Mesenchymal stem cell (in vitro differentiated cells and primary cell): Measurements from ENCODE around the gene KCNT1.

Experiments used
- DNase-seq: peaks from one replicate; pipeline ENCODE4 v3.0.0-alpha.2; 2013
- H2AFZ ChIP-seq: one replicate; pipeline ENCODE4 v1.6.1; 2013; ENCODE audit warnings: low read depth, mild to moderate bottlenecking, control low read depth, inconsistent platforms, low read length, moderate library complexity
- H2AK5ac ChIP-seq: 2 replicates; pipeline ENCODE4 v1.6.1; 2013; ENCODE audit warnings: low read length, moderate library complexity, mild to moderate bottlenecking, inconsistent platforms; ENCODE audit not compliant: severe bottlenecking
- H2BK120ac ChIP-seq: one replicate; pipeline ENCODE4 v1.6.1; 2013; ENCODE audit warnings: low read depth, mild to moderate bottlenecking, inconsistent platforms, low read length, moderate library complexity
- H2BK12ac ChIP-seq, 2 experiments: one replicate each; pipeline ENCODE4 v1.6.1; 2013; ENCODE audit warnings: inconsistent platforms in 2 of 2, low read length in 2 of 2, mild to moderate bottlenecking in 2 of 2, moderate library complexity in 2 of 2, control low read depth in 1 of 2
- H2BK15ac ChIP-seq: one replicate; pipeline ENCODE4 v1.6.1; 2013; ENCODE audit warnings: mild to moderate bottlenecking, low read depth, inconsistent platforms; ENCODE audit not compliant: poor library complexity, severe bottlenecking
- H2BK5ac ChIP-seq: 2 replicates; pipeline ENCODE4 v1.6.1; 2013; ENCODE audit warnings: low read depth, mild to moderate bottlenecking, low read length, control low read depth, inconsistent platforms; ENCODE audit not compliant: poor library complexity, severe bottlenecking
- H3K14ac ChIP-seq, 2 experiments: one replicate each; pipeline ENCODE4 v1.6.1; 2013; ENCODE audit warnings: inconsistent platforms in 2 of 2, low read length in 2 of 2, control low read depth in 1 of 2, mild to moderate bottlenecking in 1 of 2, moderate library complexity in 1 of 2
- H3K18ac ChIP-seq, 2 experiments: one replicate each; pipeline ENCODE4 v1.6.1; 2013; ENCODE audit warnings: inconsistent platforms in 2 of 2, low read length in 2 of 2, control low read depth in 1 of 2, low read depth in 1 of 2, mild to moderate bottlenecking in 1 of 2
- H3K23ac ChIP-seq, 2 experiments: one replicate each; pipeline ENCODE4 v1.6.1; 2013; ENCODE audit warnings: inconsistent platforms in 2 of 2, low read length in 2 of 2, mild to moderate bottlenecking in 2 of 2, moderate library complexity in 2 of 2, control low read depth in 1 of 2
- H3K27ac ChIP-seq: 2 replicates; pipeline ENCODE4 v1.5.1; 2013; ENCODE audit warnings: mild to moderate bottlenecking, moderate library complexity, low read length, control low read depth, inconsistent platforms; ENCODE audit not compliant: poor library complexity, severe bottlenecking
- H3K27me3 ChIP-seq, 2 experiments: 2 replicates each; pipeline versions ENCODE4 v1.6.1 to v1.7.0; 2013; ENCODE audit warnings: low read length in 2 of 2, mild to moderate bottlenecking in 2 of 2, moderate library complexity in 2 of 2, control low read depth in 1 of 2, inconsistent platforms in 1 of 2; ENCODE audit not compliant: control insufficient read depth in 1 of 2, insufficient read depth in 1 of 2
- H3K36me3 ChIP-seq, 2 experiments: 2 replicates each; pipeline versions ENCODE4 v1.6.1 to v1.7.0; 2013; ENCODE audit warnings: low read length in 2 of 2, control low read depth in 1 of 2, inconsistent platforms in 1 of 2, low read depth in 1 of 2, mild to moderate bottlenecking in 1 of 2; ENCODE audit not compliant: insufficient read depth in 2 of 2, control insufficient read depth in 1 of 2
- H3K4ac ChIP-seq, 2 experiments: one replicate each; pipeline ENCODE4 v1.6.1; 2013; ENCODE audit warnings: inconsistent platforms in 2 of 2, low read length in 2 of 2, mild to moderate bottlenecking in 2 of 2, moderate library complexity in 2 of 2, control low read depth in 1 of 2, low read depth in 1 of 2
- H3K4me1 ChIP-seq: 2 replicates; pipeline ENCODE4 v1.6.1; 2013; ENCODE audit warnings: low read depth, low read length, control low read depth; ENCODE audit not compliant: control insufficient read depth, insufficient read depth
- H3K4me2 ChIP-seq: 2 replicates; pipeline ENCODE4 v1.6.1; 2013; ENCODE audit warnings: low read length, mild to moderate bottlenecking, inconsistent platforms; ENCODE audit not compliant: poor library complexity, severe bottlenecking
- H3K4me3 ChIP-seq, 2 experiments: 2 replicates each; pipeline versions ENCODE4 v1.5.1 to v1.7.0; 2013; ENCODE audit warnings: low read length in 2 of 2, mild to moderate bottlenecking in 2 of 2, control low read depth in 1 of 2, low read depth in 1 of 2; ENCODE audit not compliant: insufficient read depth in 1 of 2
- H3K79me1 ChIP-seq: replicated peaks from 2 replicates; pipeline ENCODE4 v1.6.1; 2013; ENCODE audit warnings: mild to moderate bottlenecking, control low read depth, low read length, inconsistent platforms; ENCODE audit not compliant: poor library complexity, severe bottlenecking
- H3K9ac ChIP-seq: 2 replicates; pipeline ENCODE4 v1.7.0; 2013; ENCODE audit warnings: mild to moderate bottlenecking, low read length, moderate library complexity
- H3K9me3 ChIP-seq: 2 replicates; pipeline ENCODE4 v1.7.0; 2013; ENCODE audit warnings: mild to moderate bottlenecking, low read length; ENCODE audit not compliant: control insufficient read depth
- H4K8ac ChIP-seq: one replicate; pipeline ENCODE4 v1.6.1; 2013; ENCODE audit warnings: inconsistent platforms, mild to moderate bottlenecking, low read length, moderate library complexity
- H4K91ac ChIP-seq: one replicate; pipeline ENCODE4 v1.6.1; 2013; ENCODE audit warnings: mild to moderate bottlenecking, low read length, inconsistent platforms
- WGBS: methylation state at CpG from one replicate; pipeline ENCODE4 v1.1.7; 2013; ENCODE audit warnings: mixed read lengths; 5-methylcytosine and 5-hydroxymethylcytosine counted together

Gene KCNT1

GRCh38 chr9:135805422-135806022 lies 103.5 kb downstream of the KCNT1 start:
- Histone ChIP-seq H3K79me1 (peaks cover 4% of the 10 kb centered on the region), H3K27me3 (peaks cover 0 to 15% of the 10 kb centered on the region in 2 experiments), H2BK12ac (peak overlapping the region in 1 of 2 experiments; percentile 37), H2BK5ac (peak overlapping the region; percentile 53), H3K14ac (no peak overlapping the region), H4K8ac (peak overlapping the region; percentile 32), H2AFZ (no peak overlapping the region), H3K9ac (no peak overlapping the region), H3K4me2 (peak overlapping the region; percentile 24), H3K4ac (no peak overlapping the region), H3K4me1 (peaks cover 17% of the 10 kb centered on the region), H2BK15ac (no peak overlapping the region), H2AK5ac (peak overlapping the region; percentile 68), H3K36me3 (peaks cover 10 to 22% of the 10 kb centered on the region in 2 experiments), H4K91ac (no peak overlapping the region), H3K4me3 (no peak overlapping the region), H2BK120ac (no peak overlapping the region), H3K23ac (no peak overlapping the region), H3K9me3 (no peaks in the 10 kb centered on the region), H3K27ac (no peak overlapping the region), H3K18ac (no peak overlapping the region)
- 96% methylated on average over 22 of the region's 22 CpGs for WGBS
- no peak for DNase-seq

DNA sequence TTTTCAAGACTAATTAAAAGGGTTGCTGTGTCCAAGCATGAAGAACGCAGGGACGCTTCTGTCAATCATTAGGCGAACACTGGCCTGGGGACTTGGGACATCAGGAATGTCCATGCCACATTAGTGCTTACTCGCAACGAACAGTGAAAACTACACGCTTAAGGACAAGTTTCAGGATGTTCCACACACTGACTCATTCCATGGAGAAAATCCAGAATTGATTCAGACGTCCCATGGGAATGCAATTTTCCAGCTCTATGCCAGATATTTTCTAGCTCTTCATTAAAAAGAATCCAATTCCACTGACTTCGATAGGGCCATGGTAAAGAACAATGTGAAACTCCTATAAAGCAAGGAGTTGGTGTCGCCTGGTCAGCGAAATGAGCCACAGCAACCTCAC lies 107.2 kb downstream of the KCNT1 start:
- Histone ChIP-seq H3K4me3 (no peak overlapping the region), H3K27ac (no peak overlapping the region), H4K91ac (no peak overlapping the region), H3K4me1 (peaks cover 15% of the 10 kb centered on the region), H2BK120ac (no peak overlapping the region), H2AK5ac (no peak overlapping the region), H3K9me3 (no peaks in the 10 kb centered on the region), H2AFZ (no peak overlapping the region), H3K79me1 (peaks cover 15% of the 10 kb centered on the region), H3K27me3 (no peaks in the 10 kb centered on the region), H3K9ac (no peak overlapping the region), H3K4ac (no peak overlapping the region), H3K4me2 (no peak overlapping the region), H3K23ac (no peak overlapping the region), H4K8ac (no peak overlapping the region), H2BK15ac (no peak overlapping the region), H2BK5ac (no peak overlapping the region), H3K18ac (no peak overlapping the region), H3K36me3 (peaks cover 41 to 50% of the 10 kb centered on the region in 2 experiments), H2BK12ac (no peak overlapping the region), H3K14ac (no peak overlapping the region)
- DNase-seq, result peak; percentile 24
- WGBS, result 92% methylated on average over 10 of the region's 10 CpGs

GRCh38 chr9:135810806-135811575 lies 109.0 kb downstream of the KCNT1 start:
- WGBS, result 94% methylated on average over 23 of the region's 23 CpGs
- Histone ChIP-seq H2BK5ac (no peak overlapping the region), H3K4me2 (no peak overlapping the region), H3K9me3 (no peaks in the 10 kb centered on the region), H3K36me3 (peaks cover 56 to 59% of the 10 kb centered on the region in 2 experiments), H3K23ac (no peak overlapping the region), H3K4me1 (no peaks in the 10 kb centered on the region), H3K79me1 (peaks cover 21% of the 10 kb centered on the region), H3K9ac (no peak overlapping the region), H3K18ac (no peak overlapping the region), H3K4me3 (no peak overlapping the region), H2AFZ (no peak overlapping the region), H4K8ac (no peak overlapping the region), H3K14ac (no peak overlapping the region), H3K27ac (no peak overlapping the region), H2BK120ac (no peak overlapping the region), H3K27me3 (no peaks in the 10 kb centered on the region), H4K91ac (no peak overlapping the region), H2AK5ac (no peak overlapping the region), H2BK15ac (no peak overlapping the region), H3K4ac (no peak overlapping the region), H2BK12ac (no peak overlapping the region)
- DNase-seq, result no peak

DNA sequence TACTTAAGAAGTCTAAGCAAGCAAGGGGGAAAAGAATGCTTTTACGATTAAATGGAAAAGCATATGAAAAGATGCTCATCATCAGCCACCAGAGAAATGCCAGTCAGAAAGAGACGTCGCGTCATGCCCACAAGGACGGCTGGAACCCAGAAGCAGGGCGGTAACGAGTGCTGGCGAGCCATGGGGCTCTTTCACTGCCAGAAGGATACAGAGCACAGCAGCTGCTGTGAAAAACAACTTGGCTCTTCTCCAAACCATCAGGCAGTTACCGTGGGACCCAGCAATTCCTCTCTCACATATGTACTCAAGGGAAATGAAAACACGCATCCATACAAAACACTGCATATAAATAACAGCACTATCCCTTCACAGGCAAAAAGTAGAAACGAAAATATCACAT lies 109.8 kb downstream of the KCNT1 start:
- H3K4ac ChIP-seq, result no peak overlapping the region
- H3K9ac ChIP-seq, result no peak overlapping the region
- no peaks in the 10 kb centered on the region for H3K27me3 ChIP-seq
- no peak overlapping the region for H2AFZ ChIP-seq
- no peak overlapping the region for H2BK15ac ChIP-seq
- H2BK12ac ChIP-seq, result no peak overlapping the region
- DNase-seq, result no peak
- H2AK5ac ChIP-seq, result no peak overlapping the region
- no peak overlapping the region for H3K23ac ChIP-seq
- H3K4me1 ChIP-seq, result peaks cover 2% of the 10 kb centered on the region
- H3K27ac ChIP-seq, result no peak overlapping the region
- H3K4me3 ChIP-seq, result no peak overlapping the region
- H3K9me3 ChIP-seq, result no peaks in the 10 kb centered on the region
- H3K4me2 ChIP-seq, result no peak overlapping the region
- H3K14ac ChIP-seq, result no peak overlapping the region
- H3K79me1 ChIP-seq, result peaks cover 20% of the 10 kb centered on the region
- H2BK120ac ChIP-seq, result no peak overlapping the region
- H2BK5ac ChIP-seq, result no peak overlapping the region
- WGBS, result 96% methylated on average over 11 of the region's 11 CpGs
- no peak overlapping the region for H3K18ac ChIP-seq
- no peak overlapping the region for H4K91ac ChIP-seq
- H4K8ac ChIP-seq, result no peak overlapping the region
- peaks cover 63 to 65% of the 10 kb centered on the region in 2 experiments for H3K36me3 ChIP-seq
